Natural killer cell (primary cell): Measurements from ENCODE around the gene UBE2G2. TPM values are rescaled to one million over a fixed set of nuclear protein-coding genes. Genes with fewer than 3 reads are reported as not detected.

Source experiments
- ATAC-seq, 3 donors: fragments of 150-1000 bp in 2 of 3; fragments of 200-7000 bp in 1 of 3; cut with Tn5 transposase; 1 replicate in 1 of 3; 2 replicates in 2 of 3; pipeline ENCODE4 v1.10.0; 2021; ENCODE audit warnings: mild to moderate bottlenecking in 2 of 3, moderate library complexity in 2 of 3
- DNase-seq, 2 donors: peaks; one replicate each; pipeline versions ENCODE4 v3.0.0 to v3.0.0-alpha.2; 2013 to 2021; ENCODE audit warnings: mixed read lengths in 1 of 2
- H3K27ac ChIP-seq: one replicate; pipeline ENCODE4 v1.5.1; 2013; ENCODE audit warnings: mild to moderate bottlenecking, low read length
- H3K27me3 ChIP-seq: one replicate; pipeline ENCODE4 v1.6.1; 2013; ENCODE audit warnings: low read length; ENCODE audit not compliant: control insufficient read depth, insufficient read depth
- H3K36me3 ChIP-seq: one replicate; pipeline ENCODE4 v1.6.1; 2013; ENCODE audit warnings: low read length; ENCODE audit not compliant: control insufficient read depth, insufficient read depth
- H3K4me1 ChIP-seq: one replicate; pipeline ENCODE4 v1.6.1; 2013; ENCODE audit warnings: low read length; ENCODE audit not compliant: control insufficient read depth, insufficient read depth
- H3K4me3 ChIP-seq: one replicate; pipeline ENCODE4 v1.5.1; 2013; ENCODE audit warnings: low read length
- H3K9me3 ChIP-seq: one replicate; pipeline ENCODE4 v1.6.1; 2013; ENCODE audit warnings: low read length; ENCODE audit not compliant: control insufficient read depth, insufficient read depth
- H3K27ac Mint-ChIP-seq, 2 donors: one replicate each; pipeline ENCODE4 v1.8.0; 2022; ENCODE audit warnings: mild to moderate bottlenecking in 2 of 2, mixed read lengths in 2 of 2, moderate library complexity in 1 of 2
- H3K27me3 Mint-ChIP-seq, 2 donors: one replicate each; pipeline ENCODE4 v1.8.0; 2022; ENCODE audit warnings: low read depth in 2 of 2, mixed read lengths in 2 of 2
- H3K36me3 Mint-ChIP-seq: one replicate; pipeline ENCODE4 v1.8.0; 2022; ENCODE audit warnings: mixed read lengths
- H3K4me1 Mint-ChIP-seq, 2 donors: one replicate each; pipeline ENCODE4 v1.8.0; 2022; ENCODE audit warnings: mixed read lengths in 2 of 2
- H3K4me3 Mint-ChIP-seq: one replicate; pipeline ENCODE4 v1.8.0; 2022; ENCODE audit warnings: mild to moderate bottlenecking, moderate library complexity, mixed read lengths
- H3K9me3 Mint-ChIP-seq, 2 donors: one replicate each; pipeline ENCODE4 v1.8.0; 2022; ENCODE audit warnings: mixed read lengths in 2 of 2
- CTCF ChIP-seq: fragments of 200-600 bp; IDR thresholded peaks from one replicate; pipeline ENCODE4 v1.8.0; 2022; ENCODE audit warnings: antibody characterized with exemption
- WGBS: methylation state at CpG from one replicate; pipeline ENCODE4 v1.1.7; 2013; ENCODE audit warnings: missing lambda C conversion rate; ENCODE audit not compliant: insufficient coverage; 5-methylcytosine and 5-hydroxymethylcytosine counted together
- intact Hi-C: fragments of 100-400 bp; cut with micrococcal nuclease; formaldehyde crosslinking; loops from one replicate; pipeline ENCODE4 v1.14.2; 2022
- total RNA-seq, 4 donors: library from RNA; stranded (reverse); fragments of 120-200 nt in 1 of 4; gene quantifications; one replicate each; pipeline versions ENCODE4 v1.2.3 to v1.2.4, GENCODE V29; 2013 to 2022

The UBE2G2 gene
- total RNA-seq, 3 donors from 2014 or later (not counting 1 experiment from before 2014, with no cell fraction given) = 89.1 to 109 (median 107) TPM

GRCh38 chr21:44730951-44731579, 70.6 kb downstream of the UBE2G2 start:
- ATAC-seq (no peak), DNase-seq (no peak)
- Histone ChIP-seq H3K36me3 (no peaks in the 10 kb centered on the region), H3K27ac (no peak overlapping the region), H3K9me3 (no peaks in the 10 kb centered on the region), H3K4me1 (no peaks in the 10 kb centered on the region), H3K27me3 (no peaks in the 10 kb centered on the region), H3K4me3 (no peak overlapping the region)
- intact Hi-C loops = no loop called here
- Mint-ChIP-seq H3K36me3 (no peaks in the 10 kb centered on the region), H3K27ac (no peak overlapping the region), H3K9me3 (no peaks in the 10 kb centered on the region), H3K27me3 (peaks cover 15 to 17% of the 10 kb centered on the region in 2 donors), H3K4me1 (peaks cover 0 to 11% of the 10 kb centered on the region in 2 donors), H3K4me3 (no peak overlapping the region)
- 62% methylated on average over 9 of the region's 9 CpGs for whole genome bisulfite sequencing
- TF ChIP-seq CTCF = no peak

DNA sequence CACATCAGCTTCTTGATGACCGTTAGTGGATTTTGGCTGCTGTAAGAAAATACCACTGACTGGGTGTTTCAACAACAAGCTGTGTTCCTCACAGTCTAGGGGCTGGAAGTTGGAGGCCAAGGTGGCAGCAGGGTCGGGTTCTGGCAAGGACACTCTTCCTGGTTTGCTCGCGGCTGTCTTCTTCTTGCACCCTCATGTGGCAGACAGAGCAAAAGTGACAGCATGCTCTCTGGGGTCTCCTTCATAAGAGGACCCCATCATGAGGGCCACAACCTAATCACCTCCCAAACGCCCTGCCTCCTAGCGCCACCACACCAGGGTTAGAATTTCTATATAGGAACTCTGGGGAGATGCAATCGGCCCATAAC, 71.6 kb downstream of the UBE2G2 start:
- Mint-ChIP-seq H3K27me3 (peaks cover 19 to 20% of the 10 kb centered on the region in 2 donors), H3K9me3 (no peaks in the 10 kb centered on the region), H3K27ac (no peak overlapping the region), H3K4me1 (peaks cover 0 to 11% of the 10 kb centered on the region in 2 donors), H3K4me3 (no peak overlapping the region), H3K36me3 (no peaks in the 10 kb centered on the region)
- intact Hi-C loops = no loop called here
- no peak overlapping the region for H3K27ac ChIP-seq
- no peak for TF ChIP-seq CTCF
- H3K36me3 ChIP-seq = no peaks in the 10 kb centered on the region
- H3K27me3 ChIP-seq = no peaks in the 10 kb centered on the region
- WGBS = 86% methylated on average over 7 of the region's 7 CpGs
- H3K4me3 ChIP-seq = no peak overlapping the region
- ATAC-seq (no peak), DNase-seq (no peak)
- no peaks in the 10 kb centered on the region for H3K9me3 ChIP-seq
- H3K4me1 ChIP-seq = no peaks in the 10 kb centered on the region

DNA sequence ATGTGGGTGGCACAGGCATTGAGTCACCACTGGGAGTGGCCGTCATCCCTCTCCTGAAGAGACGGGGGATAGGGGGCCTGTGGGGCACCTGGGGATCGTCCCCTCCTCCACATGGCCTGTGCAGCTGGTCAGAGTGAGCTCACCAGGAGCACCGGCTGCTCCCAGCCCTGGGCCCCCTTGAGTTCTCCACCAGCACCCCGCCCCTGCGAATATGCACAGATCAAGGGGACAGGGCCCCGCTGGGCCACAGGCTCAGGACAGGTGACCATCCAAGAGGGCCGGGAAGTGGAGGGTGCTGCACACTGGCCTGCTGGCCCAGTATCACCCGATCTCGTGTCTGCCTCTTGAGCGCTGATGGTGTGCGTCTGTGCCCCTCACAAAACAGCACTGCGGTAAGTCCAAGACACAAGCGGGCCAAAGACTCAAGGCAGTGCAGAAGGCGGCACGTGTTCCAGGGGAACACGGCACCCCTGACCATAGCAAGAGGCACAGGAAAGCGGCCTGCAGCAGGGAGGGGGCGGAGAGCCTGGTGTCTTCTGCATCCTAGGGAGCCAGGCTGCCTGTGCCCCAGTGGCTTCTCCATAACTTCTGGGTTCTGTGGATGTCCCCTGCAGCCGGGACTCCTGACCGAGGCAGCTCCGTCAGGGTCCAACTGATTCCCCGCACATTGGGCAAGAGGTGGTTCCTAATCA, 72.1 kb downstream of the UBE2G2 start:
- Histone ChIP-seq H3K4me3 (no peak overlapping the region), H3K36me3 (no peaks in the 10 kb centered on the region), H3K27me3 (no peaks in the 10 kb centered on the region), H3K27ac (no peak overlapping the region), H3K4me1 (no peaks in the 10 kb centered on the region), H3K9me3 (no peaks in the 10 kb centered on the region)
- TF ChIP-seq CTCF = no peak
- Mint-ChIP-seq H3K27ac (no peak overlapping the region), H3K9me3 (no peaks in the 10 kb centered on the region), H3K27me3 (peaks cover 19 to 20% of the 10 kb centered on the region in 2 donors), H3K4me1 (peaks cover 0 to 11% of the 10 kb centered on the region in 2 donors), H3K36me3 (no peaks in the 10 kb centered on the region), H3K4me3 (no peak overlapping the region)
- intact Hi-C loops = no loop called here
- WGBS = 91% methylated on average over 23 of the region's 23 CpGs
- ATAC-seq (no peak), DNase-seq (no peak)
